ENCODE measurements around the gene IFNW1.

DNA sequence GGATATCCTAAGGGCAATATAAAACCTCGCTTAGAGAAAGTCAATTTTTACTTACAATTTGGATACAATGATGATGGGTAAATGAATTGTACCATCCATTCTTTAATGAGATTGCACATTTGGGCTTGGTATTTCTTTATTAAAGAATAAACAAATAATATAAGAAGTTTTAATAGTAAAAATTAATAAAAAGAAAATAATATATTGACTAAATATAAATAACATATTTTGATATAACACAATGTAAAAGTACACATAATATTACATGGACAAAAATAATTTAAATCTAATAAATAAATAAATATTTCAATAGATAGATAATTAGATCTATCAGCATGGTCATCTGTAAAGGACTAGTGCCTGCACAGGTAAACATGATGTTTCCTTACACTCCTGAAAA is 23.9 kb upstream of the IFNW1 start:
- TF ChIP-seq, protein P1, sequence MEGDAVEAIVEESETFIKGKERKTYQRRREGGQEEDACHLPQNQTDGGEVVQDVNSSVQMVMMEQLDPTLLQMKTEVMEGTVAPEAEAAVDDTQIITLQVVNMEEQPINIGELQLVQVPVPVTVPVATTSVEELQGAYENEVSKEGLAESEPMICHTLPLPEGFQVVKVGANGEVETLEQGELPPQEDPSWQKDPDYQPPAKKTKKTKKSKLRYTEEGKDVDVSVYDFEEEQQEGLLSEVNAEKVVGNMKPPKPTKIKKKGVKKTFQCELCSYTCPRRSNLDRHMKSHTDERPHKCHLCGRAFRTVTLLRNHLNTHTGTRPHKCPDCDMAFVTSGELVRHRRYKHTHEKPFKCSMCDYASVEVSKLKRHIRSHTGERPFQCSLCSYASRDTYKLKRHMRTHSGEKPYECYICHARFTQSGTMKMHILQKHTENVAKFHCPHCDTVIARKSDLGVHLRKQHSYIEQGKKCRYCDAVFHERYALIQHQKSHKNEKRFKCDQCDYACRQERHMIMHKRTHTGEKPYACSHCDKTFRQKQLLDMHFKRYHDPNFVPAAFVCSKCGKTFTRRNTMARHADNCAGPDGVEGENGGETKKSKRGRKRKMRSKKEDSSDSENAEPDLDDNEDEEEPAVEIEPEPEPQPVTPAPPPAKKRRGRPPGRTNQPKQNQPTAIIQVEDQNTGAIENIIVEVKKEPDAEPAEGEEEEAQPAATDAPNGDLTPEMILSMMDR (IDR thresholded peaks at IDR 0.05; ENCODE audit: low read depth, low read length, poor library complexity, severe bottlenecking), result no peak
- no peak for TF ChIP-seq EZH2phosphoT487 (IDR thresholded peaks at IDR 0.05; ENCODE audit: borderline replicate concordance, low read length)
